HEK293 (cell line): Measurements from ENCODE around the gene KIF25.
A peak's percentile ranks its signal among the peaks of the same experiment; 100 is the strongest.

Experiments used
- CTCF ChIA-PET: fragments of 350-600 bp; formaldehyde crosslinking; extraction: SDS; loops from one replicate; lab custom pipeline; 2021; ENCODE audit warnings: antibody characterized with exemption; lab: Yijun Ruan, JAX
- POLR2A ChIA-PET: fragments of 300-600 bp; formaldehyde crosslinking; extraction: SDS; loops from one replicate; lab custom pipeline; 2020; ENCODE audit warnings: antibody characterized with exemption, inconsistent platforms; lab: Yijun Ruan, JAX
- H3K27ac ChIP-seq: fragments of 200-500 bp; sonication (Bioruptor generic); 2 replicates; pipeline ENCODE4 v1.5.1; 2014; ENCODE audit warnings: low read depth, low read length, control low read depth, inconsistent platforms; ENCODE audit errors: extremely low read depth
- H3K36me3 ChIP-seq, 2 experiments: fragments of 200-500 bp in 1 of 2; sonication (Bioruptor generic) in 1 of 2; 1 replicate in 1 of 2; 2 replicates in 1 of 2; pipeline ENCODE4 v1.5.1; 2014 to 2017; ENCODE audit warnings: inconsistent platforms in 2 of 2, low read length in 2 of 2; ENCODE audit not compliant: control insufficient read depth in 2 of 2, insufficient read depth in 1 of 2
- H3K4me1 ChIP-seq: fragments of 200-500 bp; sonication (Bioruptor generic); 2 replicates; pipeline ENCODE4 v1.5.1; 2014; ENCODE audit warnings: mild to moderate bottlenecking, low read length, inconsistent platforms; ENCODE audit not compliant: control insufficient read depth, insufficient read depth
- H3K4me3 ChIP-seq: 2 replicates; pipeline ENCODE4 v1.5.1; 2011; ENCODE audit warnings: low read depth, mild to moderate bottlenecking, control low read depth, low read length, moderate library complexity
- H3K9me3 ChIP-seq: fragments of 200-500 bp; sonication (Bioruptor generic); 2 replicates; pipeline ENCODE4 v1.5.1; 2014; ENCODE audit warnings: low read depth, low read length, inconsistent platforms; ENCODE audit not compliant: control insufficient read depth, insufficient read depth
- CTCF ChIP-seq: fragments of 450-650 bp; formaldehyde crosslinking; IDR thresholded peaks from 2 replicates; pipeline ENCODE4 v1.5.1; 2016; ENCODE audit warnings: missing biosample characterization, missing genetic modification characterization
- GFI1B ChIP-seq: fragments of 450-650 bp; formaldehyde crosslinking; IDR thresholded peaks from 2 replicates; pipeline ENCODE4 v1.5.1; 2016; ENCODE audit warnings: missing biosample characterization, missing genetic modification characterization
- REST ChIP-seq: fragments of 450-650 bp; formaldehyde crosslinking; IDR thresholded peaks from 2 replicates; pipeline ENCODE4 v1.5.1; 2016; ENCODE audit warnings: missing biosample characterization, missing genetic modification characterization
- ZBTB11 ChIP-seq: fragments of 450-650 bp; formaldehyde crosslinking; conservative IDR thresholded peaks from 2 replicates; pipeline ENCODE4 v1.5.1; 2016; ENCODE audit warnings: low read depth, missing biosample characterization, missing genetic modification characterization
- ZFHX2 ChIP-seq: fragments of 450-650 bp; formaldehyde crosslinking; conservative IDR thresholded peaks from 2 replicates; pipeline ENCODE4 v1.5.1; 2016; ENCODE audit warnings: missing biosample characterization, missing genetic modification characterization
- ZFP69B ChIP-seq: fragments of 450-650 bp; formaldehyde crosslinking; IDR thresholded peaks from 2 replicates; pipeline ENCODE4 v1.5.1; 2016; ENCODE audit warnings: missing biosample characterization, missing genetic modification characterization
- ZNF18 ChIP-seq: fragments of 450-650 bp; formaldehyde crosslinking; IDR thresholded peaks from 2 replicates; pipeline ENCODE4 v1.5.1; 2016; ENCODE audit warnings: missing biosample characterization, missing genetic modification characterization
- ZNF580 ChIP-seq: fragments of 450-650 bp; formaldehyde crosslinking; IDR thresholded peaks from 2 replicates; pipeline ENCODE4 v1.5.1; 2016; ENCODE audit warnings: missing biosample characterization, missing genetic modification characterization
- ZNF610 ChIP-seq: fragments of 450-650 bp; formaldehyde crosslinking; IDR thresholded peaks from 2 replicates; pipeline ENCODE4 v1.5.1; 2016; ENCODE audit warnings: missing biosample characterization, missing genetic modification characterization, borderline replicate concordance
- ZNF777 ChIP-seq: fragments of 450-650 bp; formaldehyde crosslinking; IDR thresholded peaks from 2 replicates; pipeline ENCODE4 v1.5.1; 2017; ENCODE audit warnings: missing biosample characterization, missing genetic modification characterization, borderline replicate concordance
- ZNF785 ChIP-seq: fragments of 450-650 bp; formaldehyde crosslinking; IDR thresholded peaks from 2 replicates; pipeline ENCODE4 v1.5.1; 2016; ENCODE audit warnings: missing biosample characterization, missing genetic modification characterization
- ZSCAN30 ChIP-seq: fragments of 450-650 bp; IDR thresholded peaks from 2 replicates; pipeline ENCODE4 v1.5.1; 2018; ENCODE audit warnings: missing biosample characterization, mild to moderate bottlenecking, missing genetic modification characterization, moderate library complexity

KIF25 gene

GRCh38 chr6:167956983-167957492 is 40.4 kb upstream of the KIF25 start:
- Histone ChIP-seq H3K36me3 (peaks cover 7 to 55% of the 10 kb centered on the region in 2 experiments), H3K4me3 (no peak overlapping the region), H3K4me1 (peaks cover 6% of the 10 kb centered on the region), H3K27ac (no peak overlapping the region), H3K9me3 (no peaks in the 10 kb centered on the region)
- POLR2A ChIA-PET: no interaction called here
- TF ChIP-seq ZFP69B (tag by site-specific recombination) (0 out of 2 replicates have a peak, but pooled peaks have one; percentile 36), ZNF785 (no peak)
- CTCF ChIA-PET: interaction anchor here (3.4 kb wide), 1 partner anchor 11 kb away, joined by 20 read pairs; no protein-coding TSS in a partner anchor

GRCh38 chr6:167957626-167958025 is 39.8 kb upstream of the KIF25 start:
- H3K9me3 ChIP-seq: no peaks in the 10 kb centered on the region

GRCh38 chr6:167960579-167960978 is 36.9 kb upstream of the KIF25 start:
- POLR2A ChIA-PET: no interaction called here
- no peaks in the 10 kb centered on the region for H3K4me1 ChIP-seq
- no peaks in the 10 kb centered on the region for H3K9me3 ChIP-seq
- peaks cover 16 to 63% of the 10 kb centered on the region in 2 experiments for H3K36me3 ChIP-seq
- no peak overlapping the region for H3K4me3 ChIP-seq
- CTCF ChIA-PET: interaction anchor here (1.3 kb wide), 1 partner anchor 7 kb away, joined by 7 read pairs; no protein-coding TSS in a partner anchor
- TF ChIP-seq CTCF (tag by site-specific recombination): no peak
- no peak for TF ChIP-seq ZNF777 (tag by site-specific recombination)
- TF ChIP-seq ZNF18 (tag by site-specific recombination): no peak
- TF ChIP-seq GFI1B (tag by site-specific recombination): no peak
- TF ChIP-seq ZFHX2 (tag by site-specific recombination): no peak
- no peak for TF ChIP-seq REST (tag by site-specific recombination)
- no peak for TF ChIP-seq ZNF610 (tag by site-specific recombination)
- no peak for TF ChIP-seq ZNF580
- TF ChIP-seq ZSCAN30 (tag by site-specific recombination): no peak
- H3K27ac ChIP-seq: no peak overlapping the region

More at GRCh38 chr6:167957626-167958025, 39.8 kb upstream of the KIF25 start:
- no peak overlapping the region for H3K4me3 ChIP-seq
- TF ChIP-seq ZBTB11 (tag by site-specific recombination): no peak
- H3K4me1 ChIP-seq: peaks cover under 1% of the 10 kb centered on the region
- no peak overlapping the region for H3K27ac ChIP-seq
- ChIA-PET POLR2A (no interaction called here), CTCF (interaction anchor here (3.4 kb wide), 1 partner anchor 11 kb away, joined by 20 read pairs; no protein-coding TSS in a partner anchor)
- peaks cover 11 to 55% of the 10 kb centered on the region in 2 experiments for H3K36me3 ChIP-seq
